Activated naive CD8-positive, alpha-beta T cell treated with anti-CD3 and anti-CD28 coated beads for 36 hours (primary cell): Measurements from ENCODE around the gene ARHGEF16. TPM values are rescaled to one million over a fixed set of nuclear protein-coding genes. Genes with fewer than 3 reads are reported as not detected.

ENCODE experiments used
- DNase-seq: peaks from one replicate; pipeline ENCODE4 v3.0.0; 2021
- H3K27ac Mint-ChIP-seq: one replicate; pipeline ENCODE4 v1.8.0; 2022; ENCODE audit warnings: mild to moderate bottlenecking, moderate library complexity, mixed read lengths
- H3K27me3 Mint-ChIP-seq: one replicate; pipeline ENCODE4 v1.8.0; 2022; ENCODE audit warnings: mild to moderate bottlenecking, mixed read lengths
- H3K36me3 Mint-ChIP-seq: one replicate; pipeline ENCODE4 v1.8.0; 2021; ENCODE audit warnings: mild to moderate bottlenecking, mixed read lengths
- H3K4me1 Mint-ChIP-seq: one replicate; pipeline ENCODE4 v1.8.0; 2021; ENCODE audit warnings: mixed read lengths
- H3K4me3 Mint-ChIP-seq: one replicate; pipeline ENCODE4 v1.8.0; 2022; ENCODE audit warnings: mild to moderate bottlenecking, moderate library complexity, mixed read lengths
- H3K9me3 Mint-ChIP-seq: one replicate; pipeline ENCODE4 v1.8.0; 2022; ENCODE audit warnings: mixed read lengths
- total RNA-seq, 2 experiments: library from RNA; stranded (reverse); gene quantifications; one replicate each; pipeline ENCODE4 v1.2.3, GENCODE V29; 2021

The ARHGEF16 gene
- total RNA-seq, 2 experiments from 2014 or later = 0.12 TPM; not detected in 1

GRCh38 chr1:3498986-3499385, 44.5 kb downstream of the ARHGEF16 start:
- Mint-ChIP-seq H3K27me3 (no peaks in the 10 kb centered on the region), H3K4me1 (no peaks in the 10 kb centered on the region), H3K27ac (no peak overlapping the region), H3K36me3 (no peaks in the 10 kb centered on the region), H3K4me3 (no peak overlapping the region), H3K9me3 (no peaks in the 10 kb centered on the region)
- DNase-seq = no peak

DNA sequence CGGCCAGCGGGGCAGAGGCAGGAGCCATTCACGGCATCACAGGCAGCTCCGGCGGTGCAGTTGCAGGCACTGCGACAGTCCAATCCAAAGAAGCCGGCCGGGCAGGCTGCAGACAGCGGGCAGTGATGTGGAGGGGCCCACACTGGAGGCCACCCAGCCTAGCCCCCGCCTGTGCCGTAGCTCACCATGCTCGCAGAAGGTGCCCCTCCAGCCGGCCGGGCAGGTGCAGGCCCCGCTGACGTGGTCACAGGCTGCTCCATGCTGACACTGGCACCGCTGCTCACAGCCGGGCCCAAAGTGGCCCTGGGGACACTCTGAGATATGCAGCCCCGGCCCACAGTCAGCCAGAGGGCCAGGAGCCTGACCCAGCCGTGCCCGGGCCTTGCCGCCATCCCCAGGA, 45.1 kb downstream of the ARHGEF16 start:
- Mint-ChIP-seq H3K27me3 (no peaks in the 10 kb centered on the region), H3K4me3 (no peak overlapping the region), H3K27ac (no peak overlapping the region), H3K36me3 (no peaks in the 10 kb centered on the region), H3K4me1 (no peaks in the 10 kb centered on the region), H3K9me3 (no peaks in the 10 kb centered on the region)
- no peak for DNase-seq

GRCh38 chr1:3500265-3500835, 45.9 kb downstream of the ARHGEF16 start:
- Mint-ChIP-seq H3K4me1 (no peaks in the 10 kb centered on the region), H3K27me3 (no peaks in the 10 kb centered on the region), H3K4me3 (no peak overlapping the region), H3K9me3 (no peaks in the 10 kb centered on the region), H3K27ac (no peak overlapping the region), H3K36me3 (no peaks in the 10 kb centered on the region)
- no peak for DNase-seq

- Mint-ChIP-seq H3K4me3 (no peak overlapping the region), H3K27me3 (no peaks in the 10 kb centered on the region), H3K27ac (no peak overlapping the region), H3K9me3 (no peaks in the 10 kb centered on the region), H3K36me3 (no peaks in the 10 kb centered on the region), H3K4me1 (no peaks in the 10 kb centered on the region)
- DNase-seq = no peak
Measured at GRCh38 chr1:3501437-3501836, 47.0 kb downstream of the ARHGEF16 start.

- H3K27me3 Mint-ChIP-seq = no peaks in the 10 kb centered on the region
- no peaks in the 10 kb centered on the region for H3K4me1 Mint-ChIP-seq
- H3K27ac Mint-ChIP-seq = no peak overlapping the region
- H3K9me3 Mint-ChIP-seq = no peaks in the 10 kb centered on the region
- no peak for DNase-seq
- H3K4me3 Mint-ChIP-seq = no peak overlapping the region
- no peaks in the 10 kb centered on the region for H3K36me3 Mint-ChIP-seq
Measured at GRCh38 chr1:3501856-3502640, 47.6 kb downstream of the ARHGEF16 start.

- Mint-ChIP-seq H3K4me1 (no peaks in the 10 kb centered on the region), H3K27me3 (no peaks in the 10 kb centered on the region), H3K9me3 (no peaks in the 10 kb centered on the region), H3K27ac (no peak overlapping the region), H3K36me3 (no peaks in the 10 kb centered on the region), H3K4me3 (no peak overlapping the region)
- no peak for DNase-seq
Measured at GRCh38 chr1:3502641-3503524, 48.4 kb downstream of the ARHGEF16 start.

- Mint-ChIP-seq H3K4me3 (no peak overlapping the region), H3K27ac (no peak overlapping the region), H3K4me1 (no peaks in the 10 kb centered on the region), H3K36me3 (no peaks in the 10 kb centered on the region), H3K27me3 (no peaks in the 10 kb centered on the region), H3K9me3 (no peaks in the 10 kb centered on the region)
- no peak for DNase-seq
Measured at GRCh38 chr1:3503525-3503886, 49.0 kb downstream of the ARHGEF16 start.

DNA sequence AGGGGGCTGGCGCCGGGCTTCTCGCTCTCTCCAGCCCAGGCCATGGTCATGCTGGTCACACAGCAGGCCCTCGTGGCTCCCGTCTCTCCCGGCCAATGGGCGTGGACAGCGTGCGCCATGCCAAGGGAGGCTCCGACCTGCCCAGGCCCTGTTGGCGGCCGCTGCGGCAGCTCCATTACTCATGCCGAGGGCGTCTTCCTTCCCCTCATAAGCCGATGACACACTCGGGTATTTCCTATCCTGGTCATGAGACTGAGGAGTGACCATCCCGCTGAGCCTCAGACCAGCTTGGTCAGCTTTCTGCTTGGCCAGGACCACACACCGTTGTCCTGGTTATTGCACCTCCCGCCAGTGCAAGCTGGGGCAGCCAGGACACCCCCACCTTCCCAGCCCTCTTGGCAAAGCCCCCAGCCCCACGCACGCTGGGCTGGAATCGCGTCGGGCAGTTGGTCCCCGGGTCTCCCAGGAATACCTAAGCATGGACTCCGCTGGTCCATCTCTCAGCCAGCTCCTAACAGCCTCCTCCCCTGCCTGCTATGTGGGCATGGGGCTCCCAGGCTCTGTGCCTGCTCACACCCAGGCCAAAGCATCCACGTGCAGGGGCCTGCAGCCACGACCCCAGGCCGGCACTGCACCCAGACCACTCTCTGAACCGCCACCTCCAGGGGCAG, 49.8 kb downstream of the ARHGEF16 start:
- H3K27ac Mint-ChIP-seq = no peak overlapping the region
- no peak overlapping the region for H3K4me3 Mint-ChIP-seq
- no peak for DNase-seq
- H3K9me3 Mint-ChIP-seq = no peaks in the 10 kb centered on the region
- H3K4me1 Mint-ChIP-seq = no peaks in the 10 kb centered on the region
- H3K36me3 Mint-ChIP-seq = no peaks in the 10 kb centered on the region
- H3K27me3 Mint-ChIP-seq = no peaks in the 10 kb centered on the region

DNA sequence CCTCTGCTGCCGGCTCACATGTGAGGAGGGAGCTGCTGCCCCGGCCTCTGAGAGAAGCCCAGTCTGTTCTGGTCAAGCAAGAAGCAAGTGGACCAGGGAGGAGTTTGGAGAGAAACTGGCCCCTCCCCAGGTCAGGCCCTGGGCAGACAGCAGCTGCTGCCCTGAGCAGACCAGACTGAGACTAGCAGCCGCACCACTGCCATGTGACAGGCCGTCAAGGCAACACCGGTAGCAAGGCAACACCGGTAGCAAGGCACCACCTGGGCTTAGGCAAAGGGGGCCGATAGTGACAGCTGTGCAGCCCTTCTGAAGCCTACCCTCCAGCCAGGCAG, 50.3 kb downstream of the ARHGEF16 start:
- H3K4me1 Mint-ChIP-seq = no peaks in the 10 kb centered on the region
- no peak overlapping the region for H3K27ac Mint-ChIP-seq
- H3K27me3 Mint-ChIP-seq = no peaks in the 10 kb centered on the region
- H3K36me3 Mint-ChIP-seq = no peaks in the 10 kb centered on the region
- no peak for DNase-seq
- H3K4me3 Mint-ChIP-seq = no peak overlapping the region
- no peaks in the 10 kb centered on the region for H3K9me3 Mint-ChIP-seq

DNA sequence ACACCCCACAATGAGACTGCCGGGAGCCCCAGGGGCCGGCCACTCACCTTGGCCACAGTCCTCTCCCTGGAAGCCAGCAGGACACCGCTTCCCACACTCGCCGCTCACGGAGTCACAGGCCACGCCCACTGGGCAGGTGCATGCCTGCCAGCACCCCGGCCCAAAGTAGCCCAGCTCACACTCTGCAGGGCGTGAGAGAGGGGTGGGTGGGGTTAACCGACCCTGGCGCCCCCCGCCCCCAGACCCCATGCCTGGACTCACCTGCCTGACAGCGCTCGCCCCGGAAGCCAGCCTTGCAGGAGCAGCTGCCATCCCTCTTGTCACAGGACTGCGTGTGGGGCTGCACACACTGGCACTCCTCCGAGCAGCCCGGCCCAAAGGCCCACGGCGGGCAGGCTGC, 50.7 kb downstream of the ARHGEF16 start:
- Mint-ChIP-seq H3K27ac (no peak overlapping the region), H3K9me3 (no peaks in the 10 kb centered on the region), H3K4me1 (no peaks in the 10 kb centered on the region), H3K36me3 (no peaks in the 10 kb centered on the region), H3K4me3 (no peak overlapping the region), H3K27me3 (no peaks in the 10 kb centered on the region)
- DNase-seq = no peak

DNA sequence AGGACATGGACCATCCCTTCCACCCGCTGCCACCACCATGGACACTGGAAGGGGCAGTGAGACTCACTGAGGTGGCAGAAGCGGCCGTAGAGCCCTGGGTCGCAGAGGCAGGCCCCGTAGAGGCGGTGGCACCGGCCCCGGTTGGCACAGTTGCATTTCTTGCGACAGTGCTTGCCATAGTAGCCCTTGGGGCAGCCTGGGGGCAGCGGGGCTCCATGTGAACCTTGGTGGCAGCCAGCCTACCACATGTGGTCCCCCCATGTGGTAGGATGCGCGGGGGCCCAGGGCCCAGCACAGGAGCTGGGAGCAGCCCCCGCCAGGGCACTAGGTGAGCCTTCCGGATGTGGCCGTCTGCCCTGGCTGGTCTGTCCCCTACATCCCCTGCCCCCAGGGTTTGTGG, 51.6 kb downstream of the ARHGEF16 start:
- Mint-ChIP-seq H3K9me3 (no peaks in the 10 kb centered on the region), H3K27me3 (no peaks in the 10 kb centered on the region), H3K36me3 (no peaks in the 10 kb centered on the region), H3K4me3 (no peak overlapping the region), H3K4me1 (no peaks in the 10 kb centered on the region), H3K27ac (no peak overlapping the region)
- DNase-seq = no peak

DNA sequence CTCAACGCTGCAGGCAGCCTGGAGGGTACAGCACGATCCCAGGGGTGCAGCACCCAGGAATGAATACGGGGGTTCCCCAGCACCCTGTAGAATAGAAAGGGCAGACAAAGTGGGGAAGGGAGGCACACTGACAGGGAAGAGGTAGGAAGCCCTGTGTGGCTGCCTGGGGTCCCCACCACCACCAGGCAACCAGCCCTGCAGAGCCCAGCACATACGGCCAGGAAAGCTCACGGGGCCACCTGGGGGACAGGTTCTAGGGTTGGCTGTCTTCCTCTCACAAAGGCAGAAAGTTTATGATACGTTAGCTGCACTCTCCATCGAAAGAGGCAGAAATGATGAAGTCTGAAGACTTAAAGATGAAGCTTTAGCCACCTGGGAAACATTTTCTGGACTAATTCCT, 52.5 kb downstream of the ARHGEF16 start:
- Mint-ChIP-seq H3K4me3 (no peak overlapping the region), H3K36me3 (no peaks in the 10 kb centered on the region), H3K27me3 (no peaks in the 10 kb centered on the region), H3K4me1 (no peaks in the 10 kb centered on the region), H3K9me3 (no peaks in the 10 kb centered on the region), H3K27ac (no peak overlapping the region)
- DNase-seq = no peak

DNA sequence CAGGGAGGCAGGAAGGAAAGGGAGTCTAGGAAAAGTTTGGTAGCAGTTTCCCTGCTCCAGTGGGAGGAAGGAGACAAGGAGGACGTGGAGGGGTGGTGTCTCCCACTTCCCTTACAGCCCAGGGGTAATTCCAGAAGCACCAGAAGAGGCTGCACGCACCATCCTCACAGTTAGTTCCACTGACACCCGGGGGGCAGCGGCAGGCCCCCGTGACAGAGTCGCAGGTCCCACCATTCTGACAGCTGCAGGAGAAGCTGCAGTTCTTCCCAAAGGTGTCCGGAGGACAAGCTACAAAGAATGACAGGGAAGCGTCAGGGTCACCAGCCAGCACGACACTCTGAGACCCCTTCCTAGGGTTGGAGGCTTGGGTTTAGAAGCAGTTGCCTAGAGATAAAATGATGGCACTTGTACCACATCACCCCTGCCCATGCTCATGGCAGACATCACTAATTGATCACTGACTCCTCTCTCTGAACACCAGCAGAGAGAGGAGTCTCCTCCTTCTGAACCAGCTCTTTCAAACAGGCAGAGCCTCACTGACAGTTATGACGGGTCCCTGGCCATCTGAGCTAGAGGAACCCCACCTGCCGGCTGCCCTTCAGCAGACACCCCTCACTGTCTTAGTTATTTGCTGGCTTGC, 53.3 kb downstream of the ARHGEF16 start:
- H3K4me1 Mint-ChIP-seq = no peaks in the 10 kb centered on the region
- H3K9me3 Mint-ChIP-seq = no peaks in the 10 kb centered on the region
- H3K27ac Mint-ChIP-seq = no peak overlapping the region
- DNase-seq = no peak
- H3K4me3 Mint-ChIP-seq = no peak overlapping the region
- no peaks in the 10 kb centered on the region for H3K27me3 Mint-ChIP-seq
- H3K36me3 Mint-ChIP-seq = peaks cover 3% of the 10 kb centered on the region

GRCh38 chr1:3508757-3509415, 54.4 kb downstream of the ARHGEF16 start:
- Mint-ChIP-seq H3K4me1 (no peaks in the 10 kb centered on the region), H3K27me3 (no peaks in the 10 kb centered on the region), H3K27ac (no peak overlapping the region), H3K4me3 (no peak overlapping the region), H3K36me3 (peaks cover 3% of the 10 kb centered on the region), H3K9me3 (no peaks in the 10 kb centered on the region)
- no peak for DNase-seq
